GM10266 (cell line): ENCODE measurements around the gene CRK.

ENCODE experiments used
- DNase-seq: peaks from one replicate; pipeline ENCODE4 v3.0.0; 2012; ENCODE audit errors: extremely low spot score
- CTCF ChIP-seq: IDR thresholded peaks from 2 replicates; pipeline ENCODE4 v1.5.1; 2012; ENCODE audit warnings: mild to moderate bottlenecking, low read depth; ENCODE audit not compliant: control insufficient read depth, insufficient read depth; ENCODE audit errors: missing control alignments

CRK gene

GRCh38 chr17:1471490-1471889 lies 15.5 kb upstream of the CRK start:
- TF ChIP-seq CTCF = no peak
- DNase-seq = no peak

GRCh38 chr17:1470755-1471462 lies 14.9 kb upstream of the CRK start:
- DNase-seq = no peak
- TF ChIP-seq CTCF = no peak

DNA sequence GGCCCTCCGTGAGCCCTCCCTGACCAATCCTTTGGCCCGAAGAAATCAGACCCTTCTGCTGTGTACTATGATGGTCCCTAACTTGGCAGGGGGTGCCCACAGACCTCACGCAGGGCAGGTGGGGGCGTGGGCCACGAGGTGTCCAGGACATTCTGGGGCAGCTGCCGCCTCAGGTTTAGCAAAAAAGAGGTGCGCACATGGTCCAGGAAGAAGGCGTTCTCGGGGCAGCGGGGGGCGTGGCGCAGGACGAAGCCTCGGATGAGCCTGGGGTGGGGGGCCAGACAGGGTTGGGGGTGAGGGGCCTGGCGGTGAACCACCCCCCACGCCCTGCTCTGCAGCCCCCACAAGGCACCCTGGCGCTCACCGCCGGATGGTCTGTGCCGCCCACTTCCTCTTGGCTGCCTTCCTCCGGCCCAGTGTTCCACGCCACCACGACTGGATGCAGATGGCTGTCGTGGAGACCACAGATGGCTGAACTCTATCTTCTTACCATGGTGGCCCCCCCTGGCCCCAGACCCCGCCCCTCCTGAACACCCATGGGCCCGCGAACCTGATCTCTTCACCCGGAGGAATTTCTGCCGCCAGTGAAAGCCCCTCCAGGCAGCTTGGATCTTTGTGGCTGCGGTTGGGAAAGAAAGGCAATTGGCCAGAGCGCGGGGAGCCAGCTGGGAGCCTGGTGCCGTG lies 14.2 kb upstream of the CRK start:
- no peak for TF ChIP-seq CTCF
- DNase-seq = no peak

DNA sequence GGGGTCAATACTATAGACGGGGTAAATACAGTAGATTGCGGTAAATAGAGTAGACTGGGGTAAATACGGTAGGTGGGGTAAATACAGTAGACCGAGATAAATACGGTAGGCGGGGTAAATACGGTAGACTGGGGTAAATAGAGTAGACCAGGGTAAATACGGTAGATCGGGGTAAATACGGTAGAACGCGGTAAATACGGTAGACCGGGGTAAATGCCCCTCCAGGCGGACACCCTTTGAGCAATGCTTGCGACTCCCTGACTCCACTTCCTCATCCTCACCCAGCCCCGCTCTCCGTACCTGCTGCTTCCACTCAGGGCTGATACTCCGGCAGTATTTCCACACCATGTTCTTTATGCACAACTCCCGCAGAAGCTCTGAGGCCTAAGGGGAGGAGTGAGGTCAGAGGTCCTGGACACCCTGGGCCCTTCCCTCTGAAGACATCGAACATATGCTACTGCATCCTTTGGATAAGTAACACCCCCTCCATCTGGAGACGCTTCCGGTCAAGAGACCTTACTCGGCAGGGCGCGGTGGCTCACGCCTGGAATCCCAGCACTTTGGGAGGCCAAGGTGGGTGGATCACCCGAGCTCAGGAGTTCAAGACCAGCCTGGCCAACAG lies 13.3 kb upstream of the CRK start:
- no peak for TF ChIP-seq CTCF
- no peak for DNase-seq

DNA sequence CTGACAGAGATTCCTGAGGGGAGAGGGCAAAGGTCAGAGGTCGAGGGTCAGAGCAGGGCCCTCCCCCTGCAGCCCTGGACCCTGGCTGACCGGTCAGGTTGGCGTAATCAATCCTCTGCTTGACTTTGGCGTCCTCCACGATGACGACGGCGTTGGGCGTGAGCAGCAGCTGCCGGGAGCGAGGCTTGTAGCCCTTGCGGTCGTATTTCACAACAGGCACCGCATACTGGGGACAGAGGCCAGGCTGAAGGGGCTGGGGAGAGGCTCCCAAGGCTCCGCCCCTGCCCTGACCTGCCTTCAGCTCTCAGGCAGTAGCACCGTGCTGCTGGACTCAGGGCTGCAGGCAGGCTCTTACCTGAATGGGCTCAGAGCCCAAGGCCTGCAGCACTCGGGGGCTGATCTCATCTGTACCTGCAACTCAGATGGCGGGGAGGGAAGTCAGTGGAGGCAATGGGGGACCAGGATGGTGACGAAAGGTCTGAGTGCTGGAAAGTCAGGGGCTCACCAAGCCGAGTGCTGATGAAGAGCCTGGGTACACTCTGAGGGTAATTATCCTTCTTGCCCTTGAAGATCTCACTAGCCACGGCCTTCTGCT lies 12.0 kb upstream of the CRK start:
- no peak for DNase-seq
- TF ChIP-seq CTCF = no peak

DNA sequence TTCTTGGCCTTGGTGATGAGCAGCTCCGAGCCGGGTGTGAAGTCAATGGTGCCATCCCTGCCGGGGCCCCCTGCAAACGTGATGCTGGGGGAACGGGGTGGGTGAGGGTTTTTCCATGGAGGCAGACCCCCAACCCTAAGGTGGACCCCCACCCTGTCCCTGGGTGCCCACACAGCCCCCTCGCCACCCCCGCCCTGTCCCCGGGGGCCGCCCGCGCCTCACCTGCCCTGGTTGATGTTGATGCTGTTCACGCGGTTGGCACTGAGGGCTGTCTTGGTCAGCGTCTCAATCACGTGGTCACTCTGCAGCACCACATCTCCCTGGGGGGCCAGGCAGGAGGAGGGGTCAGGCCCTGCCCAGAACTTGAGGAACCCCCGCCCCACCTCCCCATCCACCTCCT lies 11.2 kb upstream of the CRK start:
- no peak for DNase-seq
- TF ChIP-seq CTCF = no peak

DNA sequence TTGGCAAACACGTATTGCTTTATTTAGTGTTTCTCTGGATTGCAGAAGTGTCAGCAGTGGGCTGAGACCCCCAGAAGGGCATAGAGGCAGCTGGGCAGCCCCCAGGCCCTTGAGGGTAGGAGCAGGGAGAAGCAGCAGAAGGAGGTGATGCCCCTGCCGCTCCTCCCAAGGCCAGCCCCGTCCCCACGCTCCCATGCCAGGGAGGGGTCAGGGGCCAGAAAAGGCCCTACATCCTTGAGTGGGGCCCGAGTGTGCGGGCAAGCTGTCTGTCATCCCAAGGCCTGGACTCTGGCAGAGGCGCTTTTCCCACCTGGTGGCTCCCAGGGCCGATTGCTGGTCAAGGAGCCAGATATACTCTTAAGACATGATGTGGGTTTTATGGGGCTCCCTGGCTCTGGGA lies 8.2 kb upstream of the CRK start:
- no peak for DNase-seq
- no peak for TF ChIP-seq CTCF
